ENCODE results near the gene TBC1D22A. TPM values are rescaled to one million over a fixed set of nuclear protein-coding genes. Genes with fewer than 3 reads are reported as not detected.

TBC1D22A gene
- total and polyA plus RNA-seq, 8 donors = 13.3 to 53.1 (median 21.5) TPM

DNA sequence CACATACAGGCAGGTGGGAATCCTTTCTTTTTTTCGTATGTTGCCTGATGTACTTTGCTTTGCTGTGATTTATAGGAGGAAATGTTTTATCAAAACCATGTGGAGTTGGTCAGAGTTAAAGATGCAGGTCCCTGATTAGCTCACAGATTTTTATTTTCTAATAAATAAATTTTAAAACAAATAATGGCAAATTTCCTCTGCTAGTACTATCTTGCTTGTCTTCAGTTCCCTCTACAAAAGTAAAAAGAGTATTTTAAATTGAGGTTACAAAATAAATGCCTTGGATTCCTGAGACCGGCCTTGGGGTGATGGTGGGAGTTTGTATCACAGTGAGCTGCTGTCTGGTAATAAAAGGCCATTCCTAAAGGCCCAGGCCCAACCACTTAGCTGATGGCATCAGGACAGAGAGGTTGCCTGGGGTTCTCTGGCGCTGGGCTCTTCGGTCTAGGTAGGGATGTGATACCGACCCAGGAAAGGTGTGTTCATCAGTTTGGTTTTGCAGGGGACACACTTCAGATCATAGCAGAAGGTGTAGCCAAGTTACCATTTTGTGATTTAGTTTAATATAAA is 129.0 kb downstream of the TBC1D22A start:
- Histone ChIP-seq H3K27me3 (no peaks in the 10 kb centered on the region), H3K27ac (no peak overlapping the region), H3K36me3 (peaks cover 0 to 65% (median 51%) of the 10 kb centered on the region in 4 donors), H3K9me3 (no peaks in the 10 kb centered on the region), H3K4me3 (no peak overlapping the region), H3K4me1 (peaks cover 0 to 18% (median 12%) of the 10 kb centered on the region in 4 donors)
- DNase-seq = no peak
- WGBS, 5 donors = 91 to 97% (median 96%) methylated on average over 5 of the region's 5 CpGs
- intact Hi-C loops (cut with DNase I; ENCODE audit: low total_unique reads) = no loop called here
- TF ChIP-seq POLR2AphosphoS5 (IDR thresholded peaks at IDR 0.05) (no peak), EP300 (IDR thresholded peaks at IDR 0.05) (no peak), POLR2A (IDR thresholded peaks at IDR 0.05) (no peak)
- TF ChIP-seq, protein P1, sequence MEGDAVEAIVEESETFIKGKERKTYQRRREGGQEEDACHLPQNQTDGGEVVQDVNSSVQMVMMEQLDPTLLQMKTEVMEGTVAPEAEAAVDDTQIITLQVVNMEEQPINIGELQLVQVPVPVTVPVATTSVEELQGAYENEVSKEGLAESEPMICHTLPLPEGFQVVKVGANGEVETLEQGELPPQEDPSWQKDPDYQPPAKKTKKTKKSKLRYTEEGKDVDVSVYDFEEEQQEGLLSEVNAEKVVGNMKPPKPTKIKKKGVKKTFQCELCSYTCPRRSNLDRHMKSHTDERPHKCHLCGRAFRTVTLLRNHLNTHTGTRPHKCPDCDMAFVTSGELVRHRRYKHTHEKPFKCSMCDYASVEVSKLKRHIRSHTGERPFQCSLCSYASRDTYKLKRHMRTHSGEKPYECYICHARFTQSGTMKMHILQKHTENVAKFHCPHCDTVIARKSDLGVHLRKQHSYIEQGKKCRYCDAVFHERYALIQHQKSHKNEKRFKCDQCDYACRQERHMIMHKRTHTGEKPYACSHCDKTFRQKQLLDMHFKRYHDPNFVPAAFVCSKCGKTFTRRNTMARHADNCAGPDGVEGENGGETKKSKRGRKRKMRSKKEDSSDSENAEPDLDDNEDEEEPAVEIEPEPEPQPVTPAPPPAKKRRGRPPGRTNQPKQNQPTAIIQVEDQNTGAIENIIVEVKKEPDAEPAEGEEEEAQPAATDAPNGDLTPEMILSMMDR (IDR thresholded peaks at IDR 0.05) = no peak

DNA sequence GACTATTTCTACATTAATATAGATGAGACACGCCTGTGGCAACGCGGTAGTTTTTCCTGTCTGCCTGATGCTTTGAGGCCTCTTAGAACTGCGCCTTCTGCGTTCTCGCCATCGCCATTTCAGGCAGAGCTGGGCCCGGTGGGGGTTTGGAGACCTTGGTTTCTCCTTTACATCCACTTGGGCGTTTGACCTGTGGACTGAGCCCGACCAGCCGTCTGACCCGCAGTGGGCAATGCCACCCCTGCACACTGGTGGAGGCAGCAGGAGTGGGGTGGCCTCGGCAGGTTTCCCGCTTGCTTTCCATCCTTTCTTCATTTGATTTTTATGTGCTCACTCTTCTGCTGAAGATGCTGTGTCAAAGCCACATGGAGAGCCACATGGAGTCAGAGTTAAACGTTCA is 130.4 kb downstream of the TBC1D22A start:
- TF ChIP-seq, protein P1 (IDR thresholded peaks at IDR 0.05) = no peak
- no peak for TF ChIP-seq EP300 (IDR thresholded peaks at IDR 0.05)
- TF ChIP-seq POLR2AphosphoS5 (IDR thresholded peaks at IDR 0.05) = no peak
- TF ChIP-seq POLR2A (IDR thresholded peaks at IDR 0.05) = no peak
- no peaks in the 10 kb centered on the region for H3K9me3 ChIP-seq
- H3K4me1 ChIP-seq = peaks cover 0 to 18% (median 12%) of the 10 kb centered on the region in 4 donors
- no peak overlapping the region for H3K4me3 ChIP-seq
- H3K27me3 ChIP-seq = no peaks in the 10 kb centered on the region
- peaks cover 0 to 66% (median 55%) of the 10 kb centered on the region in 4 donors for H3K36me3 ChIP-seq
- intact Hi-C loops (cut with DNase I; ENCODE audit: low total_unique reads) = no loop called here
- H3K27ac ChIP-seq = no peak overlapping the region
- peak in 1 of 2 donors; percentile 24 for DNase-seq
- 86 to 95% (median 87%) methylated on average over 15 of the region's 15 CpGs for WGBS, 5 donors

DNA sequence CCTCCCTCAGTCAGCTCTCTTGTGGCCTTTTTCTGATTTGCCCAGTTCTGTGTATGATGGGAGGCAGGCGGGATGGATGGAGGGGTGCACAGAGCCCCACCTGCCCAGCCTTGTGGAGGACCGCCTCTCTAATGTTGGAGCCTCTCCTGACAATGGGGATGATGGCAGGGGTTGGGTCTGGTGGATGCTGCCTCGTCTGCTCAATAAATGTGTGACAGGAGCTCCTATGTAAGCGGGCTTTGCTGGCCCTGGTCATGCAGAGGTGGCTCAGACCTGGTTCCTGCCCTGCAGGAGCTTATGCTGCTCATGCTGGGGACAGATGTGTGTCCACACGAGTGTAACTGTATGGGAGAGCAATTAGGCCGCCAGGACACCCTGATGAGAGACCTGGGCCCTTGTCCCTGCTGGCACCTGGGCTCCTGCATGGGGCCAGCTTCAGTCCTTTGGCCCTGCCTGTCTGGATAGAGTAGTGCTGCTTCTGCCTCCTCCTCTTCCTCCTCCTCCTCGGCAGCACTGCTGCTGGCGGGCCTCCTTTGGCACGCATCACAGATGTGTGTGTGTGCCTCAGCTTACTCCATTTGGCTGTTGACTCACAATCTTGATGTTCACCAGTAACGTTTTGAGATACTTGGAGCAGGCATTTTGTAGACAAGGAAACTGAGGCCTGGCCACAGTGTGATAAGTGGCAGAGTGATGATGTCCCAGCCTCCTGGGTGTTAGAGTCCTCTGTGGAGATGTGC is 131.0 kb downstream of the TBC1D22A start:
- intact Hi-C loops (cut with DNase I; ENCODE audit: low total_unique reads) = no loop called here
- Histone ChIP-seq H3K36me3 (peaks cover 0 to 60% (median 55%) of the 10 kb centered on the region in 4 donors), H3K4me3 (no peak overlapping the region), H3K27ac (no peak overlapping the region), H3K9me3 (no peaks in the 10 kb centered on the region), H3K4me1 (peaks cover 0 to 18% (median 12%) of the 10 kb centered on the region in 4 donors), H3K27me3 (no peaks in the 10 kb centered on the region)
- WGBS, 5 donors = 87 to 92% (median 87%) methylated on average over 9 to 10 of the region's 10 CpGs
- DNase-seq = peak in 1 of 2 donors; percentile 21
- no peak for TF ChIP-seq EP300 (IDR thresholded peaks at IDR 0.05)
- TF ChIP-seq, protein P1 (IDR thresholded peaks at IDR 0.05) = no peak

DNA sequence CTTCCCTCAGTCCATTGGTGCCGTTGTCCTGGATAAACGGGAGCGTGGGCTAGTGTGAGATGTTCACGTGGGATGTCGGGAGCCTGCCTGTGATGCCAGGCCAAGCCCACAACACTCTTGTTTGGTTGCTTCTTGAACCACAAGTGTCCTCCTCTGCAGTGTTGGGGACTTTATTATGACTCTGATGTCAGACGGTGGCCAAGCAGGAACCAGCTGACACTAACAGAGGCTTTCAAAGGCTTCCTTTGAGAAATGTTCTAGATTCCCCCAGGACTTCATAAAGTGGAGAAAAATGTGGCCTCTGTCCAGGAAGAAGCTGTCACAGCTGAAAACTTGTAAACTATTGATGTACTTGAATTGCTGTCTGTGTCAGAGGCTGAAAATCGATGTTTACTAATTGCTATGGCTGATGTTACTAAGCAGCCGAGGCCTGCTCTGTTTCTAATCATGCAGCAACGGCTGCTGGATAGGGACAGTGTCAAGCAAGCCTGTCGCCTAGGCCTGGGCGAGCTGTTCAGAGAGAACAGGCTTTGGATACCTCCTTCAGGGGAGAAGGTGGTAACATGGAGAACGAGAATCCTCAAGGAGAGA is 131.7 kb downstream of the TBC1D22A start:
- peak; percentile 20 to 62 for DNase-seq
- intact Hi-C loops (cut with DNase I; ENCODE audit: low total_unique reads) = no loop called here
- TF ChIP-seq POLR2A (IDR thresholded peaks at IDR 0.05) = no peak
- no peak for TF ChIP-seq POLR2AphosphoS5 (IDR thresholded peaks at IDR 0.05)
- TF ChIP-seq EP300 (IDR thresholded peaks at IDR 0.05) = no peak
- TF ChIP-seq, protein P1 (IDR thresholded peaks at IDR 0.05) = no peak
- no peak overlapping the region for H3K4me3 ChIP-seq
- 64 to 77% (median 74%) methylated on average over 12 of the region's 12 CpGs for WGBS, 5 donors
- H3K4me1 ChIP-seq = peaks cover 0 to 18% (median 12%) of the 10 kb centered on the region in 4 donors
- no peaks in the 10 kb centered on the region for H3K27me3 ChIP-seq
- peaks cover 0 to 60% (median 55%) of the 10 kb centered on the region in 4 donors for H3K36me3 ChIP-seq
- H3K9me3 ChIP-seq = no peaks in the 10 kb centered on the region
- peak overlapping the region in 2 of 5 donors; percentile 20 to 30 for H3K27ac ChIP-seq
